Measurements from ENCODE around the gene ZC3H18.

ZC3H18 gene

GRCh38 chr16:88584676-88585075 is 14.5 kb downstream of the ZC3H18 start:
- no peak for FAIRE-seq

- FAIRE-seq = no peak
Observed at GRCh38 chr16:88585269-88585668, 15.1 kb downstream of the ZC3H18 start.

GRCh38 chr16:88585927-88586581 is 15.9 kb downstream of the ZC3H18 start:
- FAIRE-seq = no peak

- no peak for FAIRE-seq
Observed at GRCh38 chr16:88588148-88588547, 17.9 kb downstream of the ZC3H18 start.

- no peak for FAIRE-seq
Observed at GRCh38 chr16:88588754-88589153, 18.6 kb downstream of the ZC3H18 start.

- no peak for FAIRE-seq
Observed at GRCh38 chr16:88589441-88589840, 19.2 kb downstream of the ZC3H18 start.

- no peak for FAIRE-seq
Observed at GRCh38 chr16:88591577-88592021, 21.4 kb downstream of the ZC3H18 start.

GRCh38 chr16:88593061-88593460 is 22.9 kb downstream of the ZC3H18 start:
- FAIRE-seq = no peak

GRCh38 chr16:88593489-88593888 is 23.3 kb downstream of the ZC3H18 start:
- no peak for FAIRE-seq

GRCh38 chr16:88593910-88594309 is 23.7 kb downstream of the ZC3H18 start:
- no peak for FAIRE-seq

- no peak for FAIRE-seq
Observed at GRCh38 chr16:88595101-88595500, 24.9 kb downstream of the ZC3H18 start.

GRCh38 chr16:88595921-88596320 is 25.7 kb downstream of the ZC3H18 start:
- FAIRE-seq = no peak

GRCh38 chr16:88596483-88596882 is 26.3 kb downstream of the ZC3H18 start:
- FAIRE-seq = no peak

GRCh38 chr16:88597856-88598491 is 27.8 kb downstream of the ZC3H18 start:
- no peak for FAIRE-seq

- FAIRE-seq = no peak
Observed at GRCh38 chr16:88599092-88599733, 29.0 kb downstream of the ZC3H18 start.

- FAIRE-seq = no peak
Observed at GRCh38 chr16:88599825-88600538, 29.8 kb downstream of the ZC3H18 start.

- no peak for FAIRE-seq
Observed at GRCh38 chr16:88600539-88600896, 30.3 kb downstream of the ZC3H18 start.

GRCh38 chr16:88601313-88602036 is 31.3 kb downstream of the ZC3H18 start:
- no peak for FAIRE-seq

GRCh38 chr16:88602091-88602490 is 31.9 kb downstream of the ZC3H18 start:
- FAIRE-seq = no peak

GRCh38 chr16:88605186-88606147 is 35.3 kb downstream of the ZC3H18 start:
- FAIRE-seq = no peak

GRCh38 chr16:88606148-88606757 is 36.0 kb downstream of the ZC3H18 start:
- no peak for FAIRE-seq
